ENCODE data around the gene PTTG1IP. TPM values are rescaled to one million over a fixed set of nuclear protein-coding genes. Genes with fewer than 3 reads are reported as not detected.

Gene PTTG1IP
- total RNA-seq, 1 experiment from 2014 or later = 116 TPM

DNA sequence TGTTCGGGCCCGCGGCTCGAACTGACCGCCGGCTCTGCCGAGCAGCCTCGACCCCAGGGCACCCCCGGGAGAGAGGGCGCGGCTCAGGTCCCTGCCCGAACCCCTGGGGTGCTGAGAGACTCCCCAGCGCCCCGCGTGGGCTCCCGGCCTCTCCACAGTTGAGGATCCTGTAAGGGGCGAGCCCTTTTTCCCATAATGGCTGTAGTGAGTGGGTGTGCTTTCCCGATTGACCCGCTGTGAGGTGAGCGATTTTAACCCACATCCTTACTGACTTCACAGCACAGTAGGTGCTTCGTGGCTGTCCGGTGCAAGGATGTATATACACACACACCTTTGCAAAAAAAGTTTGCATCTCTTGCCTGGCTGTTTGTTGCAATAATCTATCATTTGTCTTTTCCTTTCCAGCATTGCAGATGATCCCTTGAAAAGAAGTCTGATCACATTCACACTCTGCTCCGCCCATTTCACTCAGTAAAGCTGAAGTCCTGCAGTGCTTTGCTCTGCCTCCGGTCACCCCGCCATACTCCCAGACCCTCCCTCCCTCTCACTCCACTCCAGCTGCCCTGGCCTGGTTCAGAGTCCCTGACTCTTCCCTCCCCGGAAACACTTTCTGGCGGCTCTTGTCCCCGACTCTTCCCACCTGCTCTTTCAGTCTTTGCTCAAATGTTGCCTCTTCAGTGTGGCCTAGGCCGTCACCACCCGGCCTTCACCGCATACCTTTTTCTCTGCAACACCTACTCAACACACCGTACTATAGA, 70.9 kb downstream of the PTTG1IP start:
- peak; percentile 42 for DNase-seq (ENCODE audit: low spot score)

DNA sequence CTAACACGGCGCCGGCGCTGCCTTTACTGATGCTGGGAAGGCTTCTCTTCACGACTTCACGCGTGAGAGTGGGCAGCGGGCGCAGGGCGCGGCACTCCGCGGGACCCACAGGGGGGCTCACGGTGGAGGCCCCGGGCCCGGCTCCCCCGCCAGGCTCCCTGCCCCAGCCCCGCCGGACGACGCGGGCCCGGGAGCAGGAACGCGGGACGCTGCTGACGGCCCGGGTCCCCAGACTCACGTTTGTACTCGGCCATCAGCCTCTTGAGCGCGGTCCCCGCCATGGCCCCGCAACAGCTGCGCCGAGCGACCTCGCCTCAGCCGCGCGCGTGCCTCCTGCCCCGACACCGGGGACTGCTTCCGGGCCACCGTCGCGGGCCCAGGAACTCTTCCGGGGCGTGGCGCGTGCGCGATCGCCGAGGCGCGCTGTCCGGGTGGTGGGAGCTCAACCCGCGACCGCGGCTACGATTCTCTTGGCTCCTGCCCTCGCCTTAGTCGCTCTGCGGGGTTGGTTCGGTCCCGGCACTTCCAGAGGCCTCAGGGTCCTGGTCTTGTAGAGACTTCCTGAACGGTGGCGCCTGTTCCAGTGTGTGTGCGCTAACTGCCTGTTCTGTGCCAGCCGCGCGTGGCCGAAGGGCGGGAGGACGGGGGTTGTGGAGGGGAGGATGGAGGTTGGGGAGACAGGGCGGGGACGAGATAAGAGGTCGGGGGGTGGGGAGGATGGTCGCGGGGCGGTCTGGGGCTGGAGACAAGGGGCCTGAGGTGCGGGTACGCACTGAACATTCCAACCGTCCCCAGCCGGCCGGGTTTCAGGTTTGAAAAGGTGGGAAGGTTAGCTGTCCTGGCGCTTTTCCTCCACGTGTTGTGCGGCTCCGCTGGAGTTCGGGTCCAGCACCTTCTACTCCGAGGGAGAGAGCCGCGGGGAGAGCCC, 71.8 kb downstream of the PTTG1IP start, which contains the start of gene UBE2G2:
Gene UBE2G2 (minus strand): TSS at position 353 of the 928 bp plus-strand sequence. CDS start 72 bp downstream, at position 281.
- peak; percentile 58 for DNase-seq (ENCODE audit: low spot score)

DNA sequence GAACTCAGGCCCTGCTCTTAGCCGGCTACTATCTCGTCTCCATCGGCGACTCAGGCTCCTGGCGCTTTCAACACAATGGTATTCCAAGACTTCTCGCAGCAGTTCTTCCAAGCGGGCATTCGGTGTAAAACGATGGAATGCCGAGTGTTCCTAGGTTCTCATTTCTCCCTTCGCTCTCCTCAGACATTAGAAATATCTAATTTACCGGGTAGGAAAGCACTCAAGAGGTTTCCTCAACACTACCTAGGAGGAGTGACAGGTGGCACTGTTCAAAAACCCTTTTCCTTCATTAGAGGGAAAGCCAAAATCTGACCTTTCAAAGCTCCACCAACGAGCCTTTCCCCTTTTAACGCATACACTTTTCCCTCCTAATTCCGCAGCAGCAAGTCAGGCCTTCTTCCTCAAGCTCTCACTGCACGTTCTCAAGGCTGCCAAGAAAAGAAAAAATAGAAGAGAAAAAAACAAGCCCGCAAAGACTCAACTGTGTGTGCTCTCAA, 72.5 kb downstream of the PTTG1IP start:
- peak; percentile 46 for DNase-seq (ENCODE audit: low spot score)

DNA sequence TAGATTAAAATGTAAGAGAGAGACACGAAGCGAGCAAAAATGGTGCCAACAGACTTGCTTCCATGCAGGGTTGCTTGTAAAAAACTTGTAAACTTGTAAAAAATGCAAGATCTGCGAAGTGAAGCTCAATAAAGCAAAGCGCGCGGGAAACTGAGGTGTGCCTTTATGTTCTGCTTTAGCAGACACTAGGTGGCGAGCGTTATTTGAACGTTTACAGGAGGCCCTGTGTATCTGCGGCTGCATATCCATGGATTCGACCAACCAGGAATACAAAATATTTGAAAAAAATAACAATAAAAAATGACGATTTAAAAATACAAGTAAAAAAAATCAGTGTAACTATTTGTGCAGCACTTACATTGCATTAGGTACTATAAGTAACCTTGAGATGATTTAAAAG, 73.4 kb downstream of the PTTG1IP start:
- DNase-seq (ENCODE audit: low spot score) = peak; percentile 42

DNA sequence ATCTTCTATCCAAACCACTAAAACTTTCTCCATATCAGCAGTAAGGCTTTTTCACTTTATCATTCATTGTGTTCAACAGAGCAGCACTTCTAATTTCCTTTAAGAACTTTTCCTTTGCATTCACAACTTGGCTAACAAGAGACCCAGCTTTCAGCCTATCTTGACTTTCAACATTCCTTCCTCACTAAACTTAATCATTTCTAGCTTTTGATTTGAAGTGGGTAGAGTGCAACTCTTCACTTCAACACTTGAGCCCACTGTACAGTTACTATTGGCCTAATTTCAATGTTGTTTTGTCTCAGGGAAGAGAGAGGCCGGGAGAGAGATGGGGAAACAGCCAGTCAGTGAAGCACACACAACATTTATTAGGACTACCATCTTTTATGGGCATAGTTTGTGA, 73.8 kb downstream of the PTTG1IP start:
- no peak for DNase-seq (ENCODE audit: low spot score)

Other genes starting within 250 kb of the PTTG1IP start
- gene KRTAP10-9, start 246.6 kb downstream of the PTTG1IP start, total RNA-seq (2014; rRNA removed; shearing (Covaris generic)) = not detected in 2 replicates
- not detected in 2 replicates for gene KRTAP10-10, start 236.3 kb downstream of the PTTG1IP start, total RNA-seq (2014; rRNA removed; shearing (Covaris generic))
- not detected in 2 replicates for gene KRTAP10-11, start 227.3 kb downstream of the PTTG1IP start, total RNA-seq (2014; rRNA removed; shearing (Covaris generic))
- not detected in 2 replicates for gene KRTAP12-4, start 219.0 kb downstream of the PTTG1IP start, total RNA-seq (2014; rRNA removed; shearing (Covaris generic))
- not detected in 2 replicates for gene KRTAP12-3, start 215.8 kb downstream of the PTTG1IP start, total RNA-seq (2014; rRNA removed; shearing (Covaris generic))
- gene KRTAP12-2, start 206.8 kb downstream of the PTTG1IP start, total RNA-seq (2014; rRNA removed; shearing (Covaris generic)) = not detected in 2 replicates
- gene KRTAP12-1, start 191.5 kb downstream of the PTTG1IP start, total RNA-seq (2014; rRNA removed; shearing (Covaris generic)) = not detected in 2 replicates
- gene KRTAP10-12, start 176.5 kb downstream of the PTTG1IP start, total RNA-seq (2014; rRNA removed; shearing (Covaris generic)) = not detected in 2 replicates
- gene TSPEAR, start 162.1 kb downstream of the PTTG1IP start, total RNA-seq (2014; rRNA removed; shearing (Covaris generic)) = not detected in 2 replicates
- 63.7 and 64.5 TPM in 2 replicates for gene UBE2G2, start 71.9 kb downstream of the PTTG1IP start, total RNA-seq (2014; rRNA removed; shearing (Covaris generic))
- gene SUMO3, start 55.6 kb downstream of the PTTG1IP start, total RNA-seq (2014; rRNA removed; shearing (Covaris generic)) = 90.3 and 98.8 TPM in 2 replicates
- gene ITGB2, start 47.2 kb upstream of the PTTG1IP start, total RNA-seq (2014; rRNA removed; shearing (Covaris generic)) = not detected in 2 replicates
- gene SLX9, start 66.3 kb upstream of the PTTG1IP start, total RNA-seq (2014; rRNA removed; shearing (Covaris generic)) = 27.4 and 31.3 TPM in 2 replicates
- 3.3 and 5.0 TPM in 2 replicates for gene ADARB1, start 200.9 kb upstream of the PTTG1IP start, total RNA-seq (2014; rRNA removed; shearing (Covaris generic))

Measured in HT-29 (cell line).